Measurements from ENCODE around the gene EPHA2.
"Not testable (repeated sequence)": the region's sequence is repeated elsewhere in the genome, so short reads cannot be mapped to it uniquely, and the experiment has no call there.

EPHA2 gene

GRCh38 chr1:16167331-16168143 is 11.7 kb upstream of the EPHA2 start:
- no peak for DNase-seq

DNA sequence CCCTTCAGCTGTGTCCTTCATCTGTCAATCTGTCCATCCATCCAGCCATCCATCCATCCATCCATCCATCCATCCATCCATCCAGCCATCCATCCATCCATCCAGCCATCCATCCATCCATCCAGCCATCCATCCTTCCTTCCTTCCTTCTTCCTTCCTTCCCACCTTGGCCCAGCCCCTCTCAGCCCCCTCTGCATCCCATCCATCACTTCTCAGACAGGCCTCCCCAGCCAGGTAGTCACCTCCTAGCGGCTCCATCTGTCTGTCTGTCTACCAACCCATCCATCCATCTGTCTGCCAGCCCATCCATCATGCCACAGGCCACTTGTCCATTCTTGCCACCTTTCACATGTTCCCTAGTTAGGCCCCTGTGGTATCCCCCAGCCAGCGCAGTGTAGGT is 10.2 kb upstream of the EPHA2 start:
- DNase-seq, result no peak

- no peak for DNase-seq
Measured at GRCh38 chr1:16165548-16165947, 9.7 kb upstream of the EPHA2 start.

GRCh38 chr1:16165073-16165364 is 9.2 kb upstream of the EPHA2 start:
- DNase-seq, result no peak

DNA sequence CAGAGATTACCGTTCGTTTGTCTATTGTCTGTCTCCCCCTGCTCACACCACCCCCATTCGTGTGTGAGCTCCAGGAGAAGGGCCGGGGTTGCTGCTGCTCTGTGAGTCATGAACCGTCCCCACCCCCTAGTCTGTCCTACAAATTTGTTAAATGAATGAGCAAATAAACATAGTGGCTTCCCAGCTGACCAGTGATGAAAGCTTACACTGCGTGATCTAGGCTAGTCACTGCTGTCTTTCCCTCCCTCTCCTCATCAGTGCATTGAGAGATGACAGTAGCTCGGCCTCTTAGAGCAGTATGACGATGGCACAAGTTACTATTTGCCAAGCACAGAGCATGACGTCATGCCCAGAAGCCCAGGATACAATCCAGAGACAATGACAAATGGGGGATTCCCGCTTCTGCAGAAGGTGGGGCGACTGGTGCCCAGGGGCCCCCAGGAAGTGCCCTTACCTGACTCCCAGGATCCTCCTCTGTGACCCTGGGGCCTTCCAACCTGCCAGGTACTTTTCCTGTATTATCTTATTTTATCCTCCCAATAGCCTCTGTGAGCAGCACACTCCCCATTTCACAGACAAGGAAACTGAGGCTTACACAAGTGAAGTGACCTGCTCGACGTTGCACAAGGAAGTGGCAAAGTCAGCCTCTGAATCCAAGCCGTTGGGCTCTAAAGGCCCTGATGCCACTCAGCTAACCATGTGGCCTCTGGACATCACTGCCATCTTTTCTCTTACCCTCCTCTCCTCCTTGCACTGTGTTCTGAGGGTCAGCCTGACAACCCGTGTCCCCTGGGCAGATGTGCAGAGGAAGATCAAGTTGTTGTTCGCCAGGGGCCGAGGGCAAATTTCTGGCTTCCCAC is 8.6 kb upstream of the EPHA2 start:
- peak; percentile 23 for DNase-seq

DNA sequence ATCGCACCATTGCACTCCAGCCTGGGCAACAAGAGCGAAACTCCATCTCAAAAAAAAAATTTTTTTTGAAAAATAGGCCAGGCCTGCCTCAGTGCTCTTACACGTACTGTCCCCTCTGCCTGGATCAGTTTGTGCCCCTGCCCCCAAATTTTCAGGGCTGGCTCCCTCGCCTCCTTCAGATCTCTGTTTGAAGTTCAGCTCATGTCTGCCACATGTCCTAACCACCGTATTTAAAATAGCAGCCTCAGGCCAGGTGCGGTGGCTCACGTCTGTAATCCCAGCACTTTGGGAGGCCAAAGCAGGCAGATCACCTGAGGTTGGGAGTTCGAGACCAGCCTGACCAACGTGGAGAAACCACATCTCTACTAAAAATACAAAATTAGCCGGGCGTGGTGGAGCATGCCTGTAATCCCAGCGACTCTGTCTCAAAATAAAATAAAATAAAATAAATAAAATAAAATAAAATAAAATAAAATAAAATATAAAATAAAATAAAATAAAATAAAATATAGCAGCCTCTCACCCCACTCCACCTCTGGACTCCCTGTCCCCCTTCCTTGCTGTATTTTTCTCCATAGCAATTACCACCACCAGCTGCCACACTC is 7.8 kb upstream of the EPHA2 start:
- not testable (repeated sequence) for DNase-seq

DNA sequence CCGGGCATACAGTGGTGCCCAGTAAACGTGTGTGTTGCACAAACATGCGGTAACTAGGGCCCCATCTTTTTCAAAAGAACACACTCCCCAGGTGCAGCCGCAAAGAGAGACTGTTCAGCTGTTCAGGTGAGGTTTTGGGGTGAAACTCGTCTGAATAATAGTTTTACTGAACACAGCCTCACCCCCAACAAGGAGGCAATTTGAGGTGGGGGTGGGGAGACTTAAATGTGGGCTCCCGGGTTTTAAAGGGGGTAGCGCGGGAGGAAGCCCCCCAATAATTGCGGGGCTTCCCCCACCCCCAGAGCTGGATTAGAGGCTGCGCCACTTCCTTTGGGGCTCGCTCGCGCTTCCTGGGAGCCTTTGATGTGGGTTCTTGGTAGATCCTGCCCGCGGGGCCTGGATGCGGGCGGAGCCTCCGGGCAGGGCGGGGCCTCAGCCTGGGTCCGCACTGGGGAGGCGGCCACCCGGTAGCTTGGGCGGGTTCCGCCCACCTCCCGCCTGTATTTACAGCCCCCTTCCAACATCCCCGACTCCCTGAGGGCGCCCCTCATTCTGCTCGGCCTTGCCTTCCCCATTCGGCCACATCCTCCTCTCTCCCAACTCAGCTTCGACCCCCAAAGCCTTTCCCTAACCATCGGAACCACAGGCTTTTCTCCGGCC is 6.4 kb upstream of the EPHA2 start:
- DNase-seq, result no peak

GRCh38 chr1:16161717-16162116 is 5.8 kb upstream of the EPHA2 start:
- no peak for DNase-seq

- DNase-seq, result no peak
Measured at GRCh38 chr1:16158993-16159831, 3.3 kb upstream of the EPHA2 start.

DNA sequence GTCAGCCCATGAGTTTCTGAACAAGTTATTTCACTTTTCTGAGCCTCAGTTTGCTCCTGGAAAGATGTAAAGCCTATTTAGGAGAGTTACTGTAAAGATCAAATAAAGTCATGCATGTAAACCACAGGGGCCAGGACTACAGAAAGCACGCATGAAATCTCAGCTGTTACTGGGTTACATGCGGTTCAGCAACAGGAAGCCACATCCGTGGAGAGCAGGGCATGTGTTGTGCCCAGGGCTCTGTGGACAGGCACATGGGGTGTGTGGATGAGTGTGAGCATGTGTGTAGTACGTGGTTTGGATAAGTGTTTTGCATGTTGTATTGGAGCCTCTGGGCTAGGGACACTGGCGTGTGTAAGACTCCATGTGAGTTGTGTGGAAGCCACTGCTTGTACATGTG is 2.2 kb upstream of the EPHA2 start:
- DNase-seq, result no peak

- DNase-seq, result no peak
Measured at GRCh38 chr1:16156848-16157495, 1.1 kb upstream of the EPHA2 start.

DNA sequence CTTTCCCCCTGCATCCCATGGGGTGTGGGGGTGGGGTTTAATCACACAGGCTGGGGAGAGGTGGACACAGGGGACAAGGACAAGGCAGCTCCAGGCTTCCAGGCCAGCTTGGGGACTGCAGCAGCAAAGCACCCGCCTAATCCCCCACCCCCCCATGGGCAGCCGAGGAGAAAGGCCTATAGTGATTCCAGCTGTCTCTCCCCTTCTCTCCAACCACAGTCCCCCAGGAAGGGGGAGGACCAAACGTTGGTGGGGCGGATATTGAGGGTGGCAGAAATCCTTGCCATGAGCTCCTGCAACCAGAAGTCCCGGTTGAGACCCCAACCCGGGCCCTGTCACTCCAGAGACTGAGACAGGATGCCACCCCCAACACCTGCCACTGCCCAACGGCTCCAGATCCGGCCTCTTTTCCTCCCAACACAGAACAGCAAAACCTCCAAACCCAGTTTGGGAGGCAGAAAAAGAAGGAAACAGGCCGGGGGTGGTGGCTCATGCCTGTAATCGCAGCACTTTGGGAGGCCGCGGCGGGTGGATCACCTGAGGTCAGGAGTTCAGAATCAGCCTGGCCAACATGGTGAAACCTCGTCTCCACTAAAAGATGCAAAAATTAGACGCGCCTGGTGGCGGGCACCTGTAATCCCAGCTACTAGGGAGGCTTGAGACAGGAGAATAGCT is 1.7 kb downstream of the EPHA2 start:
- DNase-seq, result no peak

DNA sequence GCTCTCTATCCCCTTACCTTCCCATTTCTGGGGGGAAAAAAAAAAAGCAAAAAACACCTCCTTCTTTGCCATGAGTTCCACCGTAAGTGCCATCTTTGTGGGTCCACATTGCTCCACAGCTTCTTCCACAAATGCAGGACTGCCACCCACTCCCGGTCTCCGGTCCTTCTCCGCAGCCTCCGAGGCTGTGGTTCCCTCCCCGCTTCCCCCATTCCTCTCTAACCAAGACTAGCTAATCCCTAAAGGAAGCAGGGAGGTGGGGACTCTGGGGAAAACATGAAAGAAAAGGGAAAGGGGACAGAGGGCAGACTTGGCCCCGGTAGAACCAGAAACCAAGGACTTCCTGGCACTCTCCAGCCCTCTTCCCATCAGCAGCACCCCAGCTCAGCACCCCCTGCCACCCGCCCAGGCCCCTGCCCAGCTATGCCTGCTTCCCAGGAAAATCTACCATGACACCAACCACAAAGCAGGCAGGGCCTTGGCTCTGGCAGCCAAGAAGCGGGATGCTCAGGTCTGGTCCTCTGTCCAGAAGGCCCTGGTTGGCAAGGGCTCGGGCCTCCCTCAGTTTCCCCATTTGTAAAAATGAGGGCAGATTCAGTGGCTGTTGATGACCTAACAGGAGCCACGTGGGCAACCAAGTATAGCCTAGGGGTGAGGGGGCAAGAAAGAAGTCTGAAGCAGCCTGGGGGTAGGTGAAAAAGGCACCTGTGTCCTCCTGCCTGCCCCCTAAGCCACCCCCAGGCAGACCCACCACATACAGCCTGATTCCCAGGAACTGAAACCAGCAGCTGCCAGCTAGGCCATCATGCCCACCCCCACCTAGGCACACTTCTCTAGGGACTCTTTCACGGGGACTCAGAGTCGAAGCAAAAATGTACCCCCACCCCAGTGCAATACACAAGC is 2.5 kb downstream of the EPHA2 start:
- DNase-seq, result no peak

DNA sequence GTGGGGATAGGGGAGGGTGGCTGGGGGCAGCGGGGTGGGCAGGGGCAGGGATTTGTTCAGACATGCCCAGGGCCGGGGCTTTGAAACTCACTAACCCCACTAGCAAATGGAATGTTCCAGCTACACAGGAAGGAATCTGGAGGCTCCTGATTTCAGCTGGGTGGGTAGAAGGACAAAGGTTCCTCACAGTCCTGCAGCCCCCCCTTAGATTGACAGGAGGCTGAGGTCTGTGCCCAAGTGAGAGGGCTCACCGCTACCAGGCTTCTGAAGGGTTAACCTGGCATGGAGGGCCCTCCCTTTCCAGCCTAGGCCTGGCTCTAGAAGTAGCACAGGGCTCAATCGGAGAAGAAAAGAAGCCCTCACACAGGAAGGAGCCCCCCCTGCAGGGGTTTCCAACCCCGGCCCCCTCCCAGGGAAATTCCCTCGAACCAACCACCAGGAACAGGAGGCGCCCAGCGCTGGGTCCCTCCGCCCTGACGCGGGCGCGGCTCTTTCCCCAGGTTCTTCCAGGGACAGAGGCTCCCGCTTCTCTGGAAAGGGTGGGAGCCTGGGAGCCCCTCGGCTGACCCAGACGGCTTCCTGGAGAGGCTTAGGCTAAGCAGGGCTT is 3.3 kb downstream of the EPHA2 start:
- no peak for DNase-seq

- DNase-seq, result no peak
Measured at GRCh38 chr1:16151995-16152384, 3.9 kb downstream of the EPHA2 start.

- DNase-seq, result no peak
Measured at GRCh38 chr1:16151196-16151994, 4.5 kb downstream of the EPHA2 start.

DNA sequence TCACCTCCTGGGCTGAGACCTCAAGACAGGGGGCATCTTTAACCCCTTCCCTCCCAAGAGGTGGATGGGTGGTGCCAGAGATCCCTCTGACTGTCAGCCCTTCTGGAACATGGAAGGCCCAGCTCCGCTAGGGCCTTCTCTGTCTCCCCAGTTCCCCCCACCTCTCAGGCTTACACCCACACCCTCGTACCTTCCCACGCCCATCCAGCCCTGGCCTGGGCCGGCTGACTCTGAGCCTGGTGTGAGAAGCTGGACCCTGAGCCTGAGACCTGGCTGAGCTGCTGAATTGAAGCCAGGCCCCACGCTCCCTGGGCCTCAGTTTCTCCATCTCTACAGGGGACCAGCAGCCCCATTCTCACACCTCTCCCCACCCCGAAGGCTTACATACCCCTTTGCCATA is 5.4 kb downstream of the EPHA2 start:
- no peak for DNase-seq

GRCh38 chr1:16149702-16150488 is 6.0 kb downstream of the EPHA2 start:
- DNase-seq, result no peak

All from NCI-H1694 treated with DMSO at 0.1 percent for 48 hours (cell line).